Measurements from ENCODE around the gene UBA3.

DNA sequence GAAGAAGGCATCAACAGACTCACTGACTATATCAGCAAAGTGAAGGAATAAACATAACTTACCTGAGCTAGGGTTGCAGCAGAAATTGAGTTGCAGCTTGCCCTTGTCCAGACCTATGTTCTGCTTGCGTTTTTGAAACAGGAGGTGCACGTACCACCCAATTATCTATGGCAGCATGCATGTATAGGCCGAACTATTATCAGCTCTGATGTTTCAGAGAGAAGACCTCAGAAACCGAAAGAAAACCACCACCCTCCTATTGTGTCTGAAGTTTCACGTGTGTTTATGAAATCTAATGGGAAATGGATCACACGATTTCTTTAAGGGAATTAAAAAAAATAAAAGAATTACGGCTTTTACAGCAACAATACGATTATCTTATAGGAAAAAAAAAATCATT is 24.4 kb upstream of the UBA3 start:
- TF ChIP-seq, protein P1, sequence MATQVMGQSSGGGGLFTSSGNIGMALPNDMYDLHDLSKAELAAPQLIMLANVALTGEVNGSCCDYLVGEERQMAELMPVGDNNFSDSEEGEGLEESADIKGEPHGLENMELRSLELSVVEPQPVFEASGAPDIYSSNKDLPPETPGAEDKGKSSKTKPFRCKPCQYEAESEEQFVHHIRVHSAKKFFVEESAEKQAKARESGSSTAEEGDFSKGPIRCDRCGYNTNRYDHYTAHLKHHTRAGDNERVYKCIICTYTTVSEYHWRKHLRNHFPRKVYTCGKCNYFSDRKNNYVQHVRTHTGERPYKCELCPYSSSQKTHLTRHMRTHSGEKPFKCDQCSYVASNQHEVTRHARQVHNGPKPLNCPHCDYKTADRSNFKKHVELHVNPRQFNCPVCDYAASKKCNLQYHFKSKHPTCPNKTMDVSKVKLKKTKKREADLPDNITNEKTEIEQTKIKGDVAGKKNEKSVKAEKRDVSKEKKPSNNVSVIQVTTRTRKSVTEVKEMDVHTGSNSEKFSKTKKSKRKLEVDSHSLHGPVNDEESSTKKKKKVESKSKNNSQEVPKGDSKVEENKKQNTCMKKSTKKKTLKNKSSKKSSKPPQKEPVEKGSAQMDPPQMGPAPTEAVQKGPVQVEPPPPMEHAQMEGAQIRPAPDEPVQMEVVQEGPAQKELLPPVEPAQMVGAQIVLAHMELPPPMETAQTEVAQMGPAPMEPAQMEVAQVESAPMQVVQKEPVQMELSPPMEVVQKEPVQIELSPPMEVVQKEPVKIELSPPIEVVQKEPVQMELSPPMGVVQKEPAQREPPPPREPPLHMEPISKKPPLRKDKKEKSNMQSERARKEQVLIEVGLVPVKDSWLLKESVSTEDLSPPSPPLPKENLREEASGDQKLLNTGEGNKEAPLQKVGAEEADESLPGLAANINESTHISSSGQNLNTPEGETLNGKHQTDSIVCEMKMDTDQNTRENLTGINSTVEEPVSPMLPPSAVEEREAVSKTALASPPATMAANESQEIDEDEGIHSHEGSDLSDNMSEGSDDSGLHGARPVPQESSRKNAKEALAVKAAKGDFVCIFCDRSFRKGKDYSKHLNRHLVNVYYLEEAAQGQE (IDR thresholded peaks at IDR 0.05; ENCODE audit: insufficient read depth in 1 of 2, low read depth in 2 of 2, low read length in 1 of 2) = no peak
- no peak for TF ChIP-seq POLR2AphosphoS5 (IDR thresholded peaks at IDR 0.05; ENCODE audit: low read depth, low read length)
- TF ChIP-seq, protein P2, sequence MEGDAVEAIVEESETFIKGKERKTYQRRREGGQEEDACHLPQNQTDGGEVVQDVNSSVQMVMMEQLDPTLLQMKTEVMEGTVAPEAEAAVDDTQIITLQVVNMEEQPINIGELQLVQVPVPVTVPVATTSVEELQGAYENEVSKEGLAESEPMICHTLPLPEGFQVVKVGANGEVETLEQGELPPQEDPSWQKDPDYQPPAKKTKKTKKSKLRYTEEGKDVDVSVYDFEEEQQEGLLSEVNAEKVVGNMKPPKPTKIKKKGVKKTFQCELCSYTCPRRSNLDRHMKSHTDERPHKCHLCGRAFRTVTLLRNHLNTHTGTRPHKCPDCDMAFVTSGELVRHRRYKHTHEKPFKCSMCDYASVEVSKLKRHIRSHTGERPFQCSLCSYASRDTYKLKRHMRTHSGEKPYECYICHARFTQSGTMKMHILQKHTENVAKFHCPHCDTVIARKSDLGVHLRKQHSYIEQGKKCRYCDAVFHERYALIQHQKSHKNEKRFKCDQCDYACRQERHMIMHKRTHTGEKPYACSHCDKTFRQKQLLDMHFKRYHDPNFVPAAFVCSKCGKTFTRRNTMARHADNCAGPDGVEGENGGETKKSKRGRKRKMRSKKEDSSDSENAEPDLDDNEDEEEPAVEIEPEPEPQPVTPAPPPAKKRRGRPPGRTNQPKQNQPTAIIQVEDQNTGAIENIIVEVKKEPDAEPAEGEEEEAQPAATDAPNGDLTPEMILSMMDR (IDR thresholded peaks at IDR 0.05) = no peak
